K562 (cell line): Measurements from ENCODE around the gene PBX2. TPM values are rescaled to one million over a fixed set of nuclear protein-coding genes. Genes with fewer than 3 reads are reported as not detected.

Source experiments
- AFF1 ChIP-seq, 2 experiments: fragments of 450-650 bp; IDR thresholded peaks; 2 replicates each; pipeline ENCODE4 v1.6.1; 2018; ENCODE audit warnings: mild to moderate bottlenecking in 2 of 2, low read depth in 1 of 2; ENCODE audit not compliant: partially characterized antibody in 2 of 2
- CHCHD3 ChIP-seq: fragments of 250-450 bp; sonication (Bioruptor Pico); IDR thresholded peaks from 2 replicates; pipeline ENCODE4 v2.1.2; 2022; ENCODE audit warnings: mild to moderate bottlenecking
- DNMT1 ChIP-seq: fragments of 450-650 bp; IDR thresholded peaks from 2 replicates; pipeline ENCODE4 v1.6.1; 2016; ENCODE audit warnings: antibody characterized with exemption, mild to moderate bottlenecking
- NCOA4 ChIP-seq: fragments of 450-650 bp; IDR thresholded peaks from 2 replicates; pipeline ENCODE4 v1.6.1; 2018; ENCODE audit warnings: mild to moderate bottlenecking; ENCODE audit not compliant: partially characterized antibody
- POLR3A ChIP-seq: IDR thresholded peaks from 2 replicates; pipeline ENCODE4 v1.6.1; 2011; ENCODE audit warnings: borderline replicate concordance, mild to moderate bottlenecking, moderate library complexity; ENCODE audit not compliant: insufficient read length, insufficient read depth; ENCODE audit errors: extremely low read depth
- SIN3A ChIP-seq, 2 experiments: fragments of 150-350 bp in 1 of 2; IDR thresholded peaks; 2 replicates each; pipeline ENCODE4 v1.6.1; 2011 to 2016; ENCODE audit warnings: borderline replicate concordance in 2 of 2, low read depth in 2 of 2, low read length in 2 of 2, mild to moderate bottlenecking in 2 of 2, moderate library complexity in 2 of 2; ENCODE audit not compliant: control insufficient read depth in 1 of 2
- THAP7 ChIP-seq: fragments of 250-450 bp; sonication (Bioruptor Pico); IDR thresholded peaks from 2 replicates; pipeline ENCODE4 v1.5.0; 2021
- ZBTB40 ChIP-seq, 2 experiments: fragments of 450-650 bp in 1 of 2; sonication (generic) in 1 of 2; formaldehyde crosslinking in 1 of 2; IDR thresholded peaks; 2 replicates each; pipeline versions ENCODE4 v1.7.1 to v1.9.0; 2016 to 2022; ENCODE audit warnings: inconsistent platforms in 1 of 2, mild to moderate bottlenecking in 1 of 2, missing genetic modification reagents in 1 of 2
- ZNF12 ChIP-seq: sonication (generic); formaldehyde crosslinking; IDR thresholded peaks from 2 replicates; pipeline ENCODE4 v1.4.0; 2020; ENCODE audit warnings: mild to moderate bottlenecking, missing genetic modification reagents
- ZNF311 ChIP-seq: fragments of 250-450 bp; sonication (Bioruptor Pico); IDR thresholded peaks from 2 replicates; pipeline ENCODE4 v1.4.0; 2020; ENCODE audit warnings: mild to moderate bottlenecking, moderate library complexity
- ZNF512 ChIP-seq: IDR thresholded peaks from 2 replicates; pipeline ENCODE4 v1.6.1; 2016; ENCODE audit warnings: missing genetic modification characterization, missing compliant biosample characterization
- polyA plus RNA-seq, 8 experiments: library from polyadenylated mRNA; depleted of rRNA in 4 of 8; stranded (reverse) in 5 of 8; unstranded in 3 of 8; fragments of >200 nt; fragmentation: Nextera tagmentation in 2 of 8; fragmentation: Illumina TruSeq in 1 of 8; extraction: Ambion mirVana in 2 of 8; extraction: Trizol in 1 of 8; gene quantifications; 2 replicates each; pipeline versions ENCODE4 v1.2.1 to v1.2.3, GENCODE V29; 2011 to 2014; ENCODE audit warnings: inconsistent platforms in 1 of 8, missing spikeins in 1 of 8
- total RNA-seq, 7 experiments: library from RNA; depleted of rRNA in 6 of 7; stranded (reverse); fragments of >200 nt in 6 of 7; fragmentation: Illumina TruSeq in 2 of 7; extraction: Trizol in 2 of 7; gene quantifications; 2 replicates each; pipeline versions ENCODE4 v1.2.1 to v1.2.3, GENCODE V29; 2011 to 2021; ENCODE audit warnings: low replicate concordance in 1 of 7

PBX2 gene
- total and polyA plus RNA-seq, 9 of the 15 experiments (the other 6 are each of a cell fraction or from before 2014, with no cell fraction given) = 1.9 to 134 (median 62.5) TPM

GRCh38 chr6:32167761-32168262 lies 22.2 kb downstream of the PBX2 start (continued):
- TF ChIP-seq ZBTB40 (IDR thresholded peaks at IDR 0.05) (no peak), ZBTB40 (CRISPR knock-in tag; IDR thresholded peaks at IDR 0.05) (no peak), POLR3A (no peak), DNMT1 (no peak), THAP7 (CRISPR knock-in tag) (no peak), ZNF12 (CRISPR knock-in tag) (no peak), NCOA4 (no peak), ZNF311 (CRISPR knock-in tag) (peak; percentile 41; the same call in 1 of the 2 replicates), SIN3A (IDR thresholded peaks at IDR 0.05; ENCODE audit: borderline replicate concordance in 2 of 2, control insufficient read depth in 1 of 2, low read depth in 2 of 2, low read length in 2 of 2) (no peak), CHCHD3 (CRISPR knock-in tag) (no peak), AFF1 (IDR thresholded peaks at IDR 0.05; ENCODE audit: low read depth in 1 of 2, partially characterized antibody in 2 of 2) (peak in 1 of 2 experiments; percentile 71), ZNF512 (tag) (no peak)
